Muscle of back (tissue), 11 donors: ENCODE measurements around the gene HOMER1. TPM values are rescaled to one million over a fixed set of nuclear protein-coding genes. Genes with fewer than 3 reads are reported as not detected.
A peak's percentile ranks its signal among the peaks of the same experiment; 100 is the strongest.
"Not testable (repeated sequence)": the region's sequence is repeated elsewhere in the genome, so short reads cannot be mapped to it uniquely, and the experiment has no call there.

Experiments
- DNase-seq, 3 donors: peaks; one replicate each; pipeline versions ENCODE4 v3.0.0 to v3.0.0-alpha.2; 2013
- polyA plus RNA-seq, 10 donors: library from polyadenylated mRNA; unstranded; fragments of 120-200 nt; gene quantifications; one replicate each; pipeline ENCODE4 v1.2.1, GENCODE V29; 2013; ENCODE audit not compliant: insufficient read length in 10 of 10

HOMER1 gene
- polyA plus RNA-seq, 10 donors: 20.2 to 43.1 (median 26.6) TPM

DNA sequence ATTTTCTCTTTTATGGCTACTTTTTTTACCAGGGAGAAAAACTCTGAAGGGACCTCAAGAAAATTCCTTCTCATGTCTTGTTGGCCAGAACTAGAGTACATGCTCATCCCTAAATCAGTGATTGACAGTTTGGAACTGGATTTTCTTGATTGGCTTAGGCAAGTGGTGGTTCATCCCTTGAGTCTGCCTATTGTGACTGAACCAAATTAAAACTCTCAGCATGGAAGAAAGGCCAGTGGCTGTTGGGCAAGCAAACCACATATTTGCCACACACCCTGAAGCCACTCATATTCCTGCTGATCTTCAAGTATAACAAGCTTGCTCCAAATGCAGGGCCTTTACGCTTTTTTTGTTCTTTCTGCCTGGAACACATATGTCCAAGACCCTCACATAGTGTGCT, 7.2 kb upstream of the HOMER1 start:
- DNase-seq: no peak

GRCh38 chr5:79518718-79519117, 4.8 kb upstream of the HOMER1 start:
- DNase-seq: no peak

GRCh38 chr5:79517601-79518000, 3.7 kb upstream of the HOMER1 start:
- no peak for DNase-seq

GRCh38 chr5:79516986-79517385, 3.1 kb upstream of the HOMER1 start:
- no peak for DNase-seq

GRCh38 chr5:79516331-79516730, 2.4 kb upstream of the HOMER1 start:
- DNase-seq: not testable (repeated sequence)

GRCh38 chr5:79514391-79515105, 614 bp upstream of the HOMER1 start:
- peak; percentile 91 to 97 (median 93) for DNase-seq

GRCh38 chr5:79513308-79513703, 628 bp downstream of the HOMER1 start:
- DNase-seq: peak in 2 of 3 donors; percentile 30 to 72

- peak in 2 of 3 donors; percentile 34 to 73 for DNase-seq
Measured at GRCh38 chr5:79512471-79513307, 1.2 kb downstream of the HOMER1 start.

DNA sequence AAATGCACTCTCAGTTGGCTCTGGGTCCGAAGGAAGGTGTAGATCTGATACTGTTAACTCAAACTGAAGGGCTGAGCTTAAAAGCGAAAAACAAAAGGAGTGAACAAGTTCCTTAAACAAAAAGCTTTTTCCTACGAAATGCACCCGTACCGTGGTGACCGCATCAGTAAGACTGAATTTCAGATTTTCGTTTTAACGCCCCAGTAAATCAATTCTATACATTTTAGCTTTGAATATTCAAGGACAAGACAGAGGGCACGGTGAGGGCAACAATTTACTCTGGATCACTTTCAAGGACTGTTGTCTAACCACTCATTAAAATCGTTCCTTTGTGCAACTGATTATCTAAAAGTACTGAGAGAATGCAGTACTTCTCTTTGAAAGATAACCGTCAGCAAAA, 1.9 kb downstream of the HOMER1 start:
- DNase-seq: peak in 1 of 3 donors; percentile 58

- DNase-seq: no peak
Measured at GRCh38 chr5:79510638-79511037, 3.3 kb downstream of the HOMER1 start.

- DNase-seq: peak in 1 of 3 donors; percentile 21
Measured at GRCh38 chr5:79509244-79509885, 4.6 kb downstream of the HOMER1 start.

- no peak for DNase-seq
Measured at GRCh38 chr5:79508794-79509193, 5.1 kb downstream of the HOMER1 start.

- no peak for DNase-seq
Measured at GRCh38 chr5:79508354-79508753, 5.6 kb downstream of the HOMER1 start.

DNA sequence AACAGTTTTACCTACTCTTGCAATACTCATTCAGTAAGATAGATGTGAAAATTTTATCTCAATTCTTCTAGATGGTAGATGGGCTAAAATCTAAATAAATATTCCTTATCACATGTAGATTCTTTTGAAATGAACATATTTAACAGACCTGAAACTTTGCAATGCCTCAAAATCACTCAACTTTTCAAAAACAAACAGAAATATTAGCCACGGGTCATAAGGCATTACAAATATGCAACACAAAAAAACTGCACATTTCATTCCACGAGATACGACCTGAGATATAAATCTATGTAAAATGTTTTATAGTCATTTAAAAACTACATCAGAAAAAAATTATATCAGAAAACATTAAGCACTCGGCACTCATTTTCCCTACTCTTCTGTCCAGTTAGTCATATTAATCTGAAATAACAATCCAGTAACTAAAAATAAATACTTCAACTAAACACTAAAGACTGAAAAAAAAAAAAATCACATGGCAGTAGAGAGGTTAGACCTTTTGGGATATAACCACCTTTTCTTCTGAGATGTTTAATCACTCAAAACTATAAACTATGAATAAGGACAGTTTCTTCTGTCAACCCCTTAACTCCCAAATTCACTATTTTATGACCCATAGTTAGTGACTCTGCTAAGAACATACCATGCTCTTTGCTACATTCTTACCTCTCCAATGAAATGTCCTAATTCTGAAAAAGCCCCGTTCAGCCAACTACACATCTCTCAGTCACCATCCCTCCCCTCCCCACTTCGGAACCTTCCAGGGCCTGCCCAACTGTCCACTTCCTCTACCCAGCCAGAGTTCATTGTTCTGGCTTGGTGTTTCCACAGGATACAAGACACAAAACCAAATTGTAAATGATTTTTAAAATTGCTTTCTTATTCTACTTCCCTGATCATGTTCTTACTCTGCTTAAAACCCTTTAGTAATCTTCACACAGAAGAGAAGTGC, 6.4 kb downstream of the HOMER1 start:
- DNase-seq: no peak

- no peak for DNase-seq
Measured at GRCh38 chr5:79505138-79505537, 8.8 kb downstream of the HOMER1 start.

DNA sequence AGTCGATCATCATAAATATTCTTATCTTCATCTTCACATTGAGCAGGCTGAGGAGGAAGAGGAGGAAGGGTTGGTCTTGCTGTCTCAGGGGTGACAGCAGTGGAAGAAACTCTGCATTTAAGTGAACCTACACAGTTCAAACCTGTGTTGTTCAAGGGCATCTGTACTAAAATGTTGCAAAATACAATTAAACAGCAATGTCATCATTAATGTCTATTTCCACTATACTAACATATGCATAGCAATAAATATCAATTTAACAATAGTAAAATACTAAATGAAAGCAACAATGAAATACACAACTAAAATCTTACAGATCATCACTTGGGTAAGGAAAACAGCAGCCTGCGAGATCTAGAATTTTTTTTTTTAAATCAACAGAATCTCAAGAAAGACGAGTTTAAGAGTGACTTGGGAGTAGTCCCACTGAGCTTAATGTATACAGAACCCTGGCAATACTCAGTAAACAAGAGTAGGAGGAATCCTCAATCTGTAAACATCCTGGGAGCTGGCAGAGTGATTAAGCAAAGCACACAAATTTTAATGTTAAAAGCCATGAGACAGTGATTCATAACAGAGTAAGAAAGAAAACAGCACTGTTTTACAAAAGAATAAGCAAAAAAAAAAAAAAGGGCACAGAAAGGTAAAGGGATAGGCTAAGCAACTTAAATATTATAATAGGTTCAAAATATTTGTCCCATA, 10.0 kb downstream of the HOMER1 start:
- no peak for DNase-seq

DNA sequence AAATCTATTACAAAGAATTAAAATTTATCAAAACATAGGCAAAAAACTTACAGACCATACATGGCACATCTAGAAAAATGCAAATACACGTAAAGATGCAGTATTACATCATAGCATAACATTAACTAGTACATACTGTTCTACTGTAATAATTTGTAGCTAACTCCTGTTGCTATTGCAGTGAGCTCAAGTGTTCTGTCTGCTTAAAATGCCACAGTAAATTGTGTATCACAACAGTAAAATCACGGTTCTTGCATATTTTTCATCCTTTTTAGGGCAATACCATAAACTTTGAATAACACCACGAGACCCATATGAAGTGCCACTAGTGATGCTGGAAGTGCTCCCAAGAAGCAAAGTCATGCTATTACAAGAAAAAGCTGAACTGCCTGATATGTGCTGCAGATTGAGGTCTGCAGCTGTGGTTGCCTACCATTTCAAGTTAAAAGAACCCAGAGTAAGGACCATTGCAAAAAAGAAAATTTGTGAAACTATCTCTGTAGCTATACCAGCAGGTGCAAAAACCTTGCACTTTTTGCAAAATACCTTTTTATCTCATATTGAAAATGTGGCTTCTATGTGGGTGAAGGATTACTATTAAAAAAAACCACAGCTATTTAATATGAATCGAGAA, 14.2 kb downstream of the HOMER1 start:
- no peak for DNase-seq

GRCh38 chr5:79495311-79495710, 18.6 kb downstream of the HOMER1 start:
- DNase-seq: no peak

DNA sequence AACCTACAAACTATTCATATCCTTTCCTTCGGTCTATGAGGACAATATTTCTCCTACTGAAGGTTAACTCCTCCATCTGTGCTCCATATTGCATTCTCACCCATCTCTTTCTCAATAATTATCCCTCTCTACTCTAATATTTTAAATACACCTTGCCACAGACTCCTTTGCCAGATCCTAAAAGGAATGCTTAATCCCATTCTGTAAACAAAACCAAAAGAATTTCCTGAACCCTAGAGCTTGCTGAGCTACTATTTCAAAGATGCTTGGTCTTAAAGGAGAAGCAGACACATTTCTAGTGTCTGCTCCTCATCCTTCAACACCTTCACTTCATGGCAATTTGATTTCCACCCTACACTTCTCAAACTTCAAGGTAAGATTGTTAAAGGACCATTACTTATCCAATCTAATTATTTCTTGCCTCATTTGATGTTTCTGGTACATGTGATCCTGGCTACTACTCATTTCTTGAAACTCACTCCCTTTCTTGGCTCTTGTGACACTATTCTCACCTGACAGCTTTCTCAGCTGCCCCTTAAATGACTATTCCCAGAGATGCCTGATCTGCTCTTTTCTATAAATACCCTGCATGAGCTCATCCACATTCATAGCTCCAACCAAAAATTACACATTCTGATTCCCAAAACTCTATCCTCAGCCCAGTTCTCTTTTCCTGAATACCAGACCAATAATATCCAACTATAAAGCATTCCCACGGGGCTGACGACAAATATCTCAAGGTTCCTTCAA, 20.2 kb downstream of the HOMER1 start:
- DNase-seq: no peak
